ENCODE measurements around the gene SHCBP1L.
"Not testable (repeated sequence)": the region's sequence is repeated elsewhere in the genome, so short reads cannot be mapped to it uniquely, and the experiment has no call there.

SHCBP1L gene

GRCh38 chr1:182965096-182965495 lies 12.1 kb upstream of the SHCBP1L start:
- no peak for DNase-seq (ENCODE audit: low read depth)

- DNase-seq (ENCODE audit: low read depth), result peak; percentile 62
Measured at GRCh38 chr1:182962554-182963115, 9.7 kb upstream of the SHCBP1L start.

GRCh38 chr1:182960046-182960445 lies 7.1 kb upstream of the SHCBP1L start:
- no peak for DNase-seq (ENCODE audit: low read depth)

GRCh38 chr1:182957902-182958395 lies 5.0 kb upstream of the SHCBP1L start:
- no peak for DNase-seq (ENCODE audit: low read depth)

- no peak for DNase-seq (ENCODE audit: low read depth)
Measured at GRCh38 chr1:182956708-182957365, 3.9 kb upstream of the SHCBP1L start.

- DNase-seq (ENCODE audit: low read depth), result peak; percentile 90
Measured at GRCh38 chr1:182955596-182956588, 2.9 kb upstream of the SHCBP1L start.

- DNase-seq (ENCODE audit: low read depth), result no peak
Measured at GRCh38 chr1:182953826-182954225, 860 bp upstream of the SHCBP1L start.

- DNase-seq (ENCODE audit: low read depth), result not testable (repeated sequence)
Measured at GRCh38 chr1:182943336-182943735, 9.6 kb downstream of the SHCBP1L start.

- DNase-seq (ENCODE audit: low read depth), result not testable (repeated sequence)
Measured at GRCh38 chr1:182942145-182942544, 10.8 kb downstream of the SHCBP1L start.

- DNase-seq (ENCODE audit: low read depth), result no peak
Measured at GRCh38 chr1:182939413-182939812, 13.6 kb downstream of the SHCBP1L start.

- DNase-seq (ENCODE audit: low read depth), result no peak
Measured at GRCh38 chr1:182935716-182936115, 17.2 kb downstream of the SHCBP1L start.

- DNase-seq (ENCODE audit: low read depth), result no peak
Measured at GRCh38 chr1:182930985-182931384, 22.0 kb downstream of the SHCBP1L start.

GRCh38 chr1:182927693-182928433 lies 25.1 kb downstream of the SHCBP1L start:
- no peak for DNase-seq (ENCODE audit: low read depth)

GRCh38 chr1:182925661-182926060 lies 27.3 kb downstream of the SHCBP1L start:
- no peak for DNase-seq (ENCODE audit: low read depth)

GRCh38 chr1:182917378-182917777 lies 35.6 kb downstream of the SHCBP1L start:
- DNase-seq (ENCODE audit: low read depth), result no peak

GRCh38 chr1:182913401-182913800 lies 39.6 kb downstream of the SHCBP1L start:
- DNase-seq (ENCODE audit: low read depth), result no peak

- no peak for DNase-seq (ENCODE audit: low read depth)
Measured at GRCh38 chr1:182910143-182910542, 42.8 kb downstream of the SHCBP1L start.

GRCh38 chr1:182909578-182909977 lies 43.4 kb downstream of the SHCBP1L start:
- no peak for DNase-seq (ENCODE audit: low read depth)

- no peak for DNase-seq (ENCODE audit: low read depth)
Measured at GRCh38 chr1:182905321-182905720, 47.6 kb downstream of the SHCBP1L start.

GRCh38 chr1:182901946-182902345 lies 51.0 kb downstream of the SHCBP1L start:
- not testable (repeated sequence) for DNase-seq (ENCODE audit: low read depth)

- no peak for DNase-seq (ENCODE audit: low read depth)
Measured at GRCh38 chr1:182897696-182898095, 55.3 kb downstream of the SHCBP1L start.

All from HS-27A (cell line).